Brain pericyte (primary cell): Measurements from ENCODE around the gene FNIP2.
"Not testable (repeated sequence)": the region's sequence is repeated elsewhere in the genome, so short reads cannot be mapped to it uniquely, and the experiment has no call there.

Experiments
- DNase-seq: peaks from one replicate; pipeline ENCODE4 v3.0.0-alpha.2; 2012; ENCODE audit warnings: low read depth, low spot score

Gene FNIP2

GRCh38 chr4:158956345-158956744 is 187.5 kb downstream of the FNIP2 start:
- not testable (repeated sequence) for DNase-seq

GRCh38 chr4:158956918-158957317 is 188.1 kb downstream of the FNIP2 start:
- DNase-seq, result not testable (repeated sequence)
